ENCODE data around the gene EXD3.
"Not testable (repeated sequence)": the region's sequence is repeated elsewhere in the genome, so short reads cannot be mapped to it uniquely, and the experiment has no call there.

Gene EXD3

GRCh38 chr9:137411260-137411644 lies 11.7 kb downstream of the EXD3 start:
- DNase-seq (ENCODE audit: low spot score) = no peak

- no peak for DNase-seq (ENCODE audit: low spot score)
Measured at GRCh38 chr9:137410891-137411249, 12.1 kb downstream of the EXD3 start.

GRCh38 chr9:137410236-137410890 lies 12.6 kb downstream of the EXD3 start:
- not testable (repeated sequence) for DNase-seq (ENCODE audit: low spot score)

- no peak for DNase-seq (ENCODE audit: low spot score)
Measured at GRCh38 chr9:137409515-137409914, 13.4 kb downstream of the EXD3 start.

GRCh38 chr9:137408651-137409405 lies 14.1 kb downstream of the EXD3 start:
- DNase-seq (ENCODE audit: low spot score) = no peak

GRCh38 chr9:137407590-137408300 lies 15.2 kb downstream of the EXD3 start:
- DNase-seq (ENCODE audit: low spot score) = no peak

GRCh38 chr9:137406876-137407589 lies 15.9 kb downstream of the EXD3 start:
- DNase-seq (ENCODE audit: low spot score) = peak; percentile 96

- DNase-seq (ENCODE audit: low spot score) = peak; percentile 27
Measured at GRCh38 chr9:137406085-137406760, 16.7 kb downstream of the EXD3 start.

GRCh38 chr9:137405677-137406081 lies 17.3 kb downstream of the EXD3 start:
- DNase-seq (ENCODE audit: low spot score) = no peak

- DNase-seq (ENCODE audit: low spot score) = no peak
Measured at GRCh38 chr9:137404961-137405567, 17.9 kb downstream of the EXD3 start.

- no peak for DNase-seq (ENCODE audit: low spot score)
Measured at GRCh38 chr9:137403269-137403668, 19.7 kb downstream of the EXD3 start.

GRCh38 chr9:137402746-137403145 lies 20.2 kb downstream of the EXD3 start:
- no peak for DNase-seq (ENCODE audit: low spot score)

GRCh38 chr9:137398561-137399468 lies 24.1 kb downstream of the EXD3 start:
- DNase-seq (ENCODE audit: low spot score) = no peak

GRCh38 chr9:137397675-137398423 lies 25.1 kb downstream of the EXD3 start:
- no peak for DNase-seq (ENCODE audit: low spot score)

GRCh38 chr9:137396634-137397367 lies 26.2 kb downstream of the EXD3 start:
- no peak for DNase-seq (ENCODE audit: low spot score)

GRCh38 chr9:137396227-137396626 lies 26.7 kb downstream of the EXD3 start:
- DNase-seq (ENCODE audit: low spot score) = no peak

GRCh38 chr9:137395666-137396010 lies 27.3 kb downstream of the EXD3 start:
- DNase-seq (ENCODE audit: low spot score) = no peak

- no peak for DNase-seq (ENCODE audit: low spot score)
Measured at GRCh38 chr9:137394866-137395665, 27.9 kb downstream of the EXD3 start.

Measured in iPS-NIHi11 (cell line).